HG03520 (cell line): ENCODE data around the gene FUBP1.
"Not testable (repeated sequence)": the region's sequence is repeated elsewhere in the genome, so short reads cannot be mapped to it uniquely, and the experiment has no call there.

Experiments used
- ATAC-seq: cut with Tn5 transposase; IDR thresholded peaks from one replicate; pipeline ENCODE4 v1.9.1; 2021; ENCODE audit warnings: mild to moderate bottlenecking, moderate library complexity; ENCODE audit not compliant: unreplicated experiment

The FUBP1 gene

GRCh38 chr1:77989744-77990143, 10.9 kb upstream of the FUBP1 start:
- no peak for ATAC-seq

GRCh38 chr1:77987919-77988318, 9.0 kb upstream of the FUBP1 start:
- no peak for ATAC-seq

DNA sequence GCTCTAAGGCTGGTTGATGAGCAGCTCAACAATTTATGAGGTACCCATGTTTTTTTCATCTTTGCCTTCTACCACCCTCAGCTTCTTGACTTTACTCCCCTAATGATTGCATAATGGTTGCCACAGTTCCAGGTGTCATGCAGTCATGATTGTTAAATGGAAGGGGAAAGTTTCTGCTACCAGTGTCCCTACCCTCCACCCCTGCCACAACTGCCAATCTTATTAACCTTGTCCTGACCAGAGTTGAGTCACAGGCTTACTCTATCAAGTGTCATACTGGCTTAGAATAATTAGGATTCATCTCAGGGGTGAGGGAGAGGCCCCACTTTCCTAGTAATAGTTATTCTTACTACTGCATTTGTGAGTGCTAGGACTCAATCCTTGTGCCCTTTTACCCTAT, 7.9 kb upstream of the FUBP1 start:
- no peak for ATAC-seq

GRCh38 chr1:77984629-77985028, 5.8 kb upstream of the FUBP1 start:
- ATAC-seq: no peak

GRCh38 chr1:77983997-77984355, 5.1 kb upstream of the FUBP1 start:
- ATAC-seq: no peak

DNA sequence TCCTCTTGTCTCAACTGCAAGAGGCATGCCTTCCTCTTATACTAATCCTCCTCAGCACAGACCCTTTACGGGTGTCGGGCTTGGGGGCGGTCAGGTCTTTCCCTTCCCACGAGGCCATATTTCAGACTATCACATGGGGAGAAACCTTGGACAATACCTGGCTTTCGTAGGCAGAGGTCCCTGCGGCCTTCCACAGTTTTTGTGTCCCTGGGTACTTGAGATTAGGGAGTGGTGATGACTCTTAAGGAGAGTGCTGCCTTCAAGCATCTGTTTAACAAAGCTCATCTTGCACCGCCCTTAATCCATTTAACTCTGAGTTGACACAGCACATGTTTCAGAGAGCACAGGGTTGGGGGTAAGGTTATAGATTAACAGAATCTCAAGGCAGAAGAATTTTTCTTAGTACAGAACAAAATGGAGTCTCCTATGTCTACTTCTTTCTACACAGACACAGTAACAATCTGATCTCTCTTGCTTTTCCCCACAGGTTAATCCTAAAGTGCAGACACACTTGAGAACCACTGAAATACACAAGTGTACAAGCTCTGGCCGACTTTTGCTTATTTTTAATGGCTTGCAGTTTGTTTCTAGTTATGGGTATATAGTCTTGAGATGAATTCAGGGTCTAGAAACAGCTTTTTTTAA, 4.6 kb upstream of the FUBP1 start:
- ATAC-seq: not testable (repeated sequence)

GRCh38 chr1:77978293-77978968, 441 bp downstream of the FUBP1 start:
- peak; percentile 63 for ATAC-seq

DNA sequence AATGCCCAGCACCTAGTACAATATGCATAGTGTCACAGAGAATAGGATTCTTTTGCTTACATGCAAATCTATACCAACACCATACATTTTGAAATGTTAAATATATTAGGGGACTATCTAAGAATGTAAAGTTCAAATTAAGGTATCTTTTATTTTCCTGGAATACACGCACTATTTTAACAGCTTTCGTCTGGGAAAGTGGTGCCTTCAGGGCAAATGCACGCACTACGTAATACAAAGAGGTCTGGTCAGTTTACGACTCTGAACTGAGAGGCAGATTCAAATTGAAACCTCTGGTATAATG, 931 bp downstream of the FUBP1 start:
- peak; percentile 0 for ATAC-seq

DNA sequence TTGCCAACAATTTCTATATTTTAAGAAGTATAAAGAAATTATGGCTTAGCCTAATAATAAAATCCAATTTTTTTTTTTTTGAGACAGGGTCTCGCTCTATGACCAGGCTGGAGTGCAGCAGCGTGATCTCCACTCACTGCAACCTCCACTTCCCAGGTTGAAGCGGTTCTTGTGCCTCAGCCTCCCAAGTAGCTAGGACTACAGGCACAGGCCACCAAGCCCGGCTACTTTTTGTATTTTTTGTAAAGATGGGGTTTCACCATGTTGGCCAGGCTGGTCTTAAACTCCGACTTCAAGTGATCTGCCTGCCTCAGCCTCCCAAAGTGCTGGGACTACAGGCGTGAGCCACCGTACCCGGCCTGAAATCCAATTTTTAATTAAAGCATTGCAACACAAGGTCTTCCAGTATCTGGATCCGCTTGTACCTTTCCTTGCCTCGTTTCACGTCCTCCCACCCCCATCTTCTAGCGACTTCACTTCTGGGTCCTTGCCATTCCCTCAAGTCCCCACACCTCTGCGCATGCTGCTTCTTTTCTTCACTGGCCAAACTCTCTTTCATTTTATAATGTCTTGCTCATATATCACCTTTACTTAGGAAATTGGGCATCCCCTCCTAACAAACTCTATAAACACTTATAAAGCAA, 2.3 kb downstream of the FUBP1 start:
- no peak for ATAC-seq

DNA sequence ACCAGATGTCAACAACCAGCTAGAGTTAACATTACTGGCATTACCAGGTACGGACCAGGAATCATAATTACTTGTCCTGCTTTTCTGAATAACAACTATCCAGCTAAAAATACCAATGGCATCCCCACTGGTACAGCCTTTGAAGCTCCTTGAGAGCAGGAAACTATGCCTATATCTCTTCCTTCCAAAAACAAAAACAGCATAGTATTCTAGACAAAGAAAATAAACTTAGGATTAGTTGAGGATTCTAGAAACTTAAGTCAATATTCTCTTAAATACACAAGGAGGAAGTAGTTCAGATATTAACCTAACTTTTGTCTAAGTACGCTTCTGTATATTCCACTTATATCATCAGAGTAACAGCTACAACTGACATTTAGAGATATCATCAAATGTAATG, 3.0 kb downstream of the FUBP1 start:
- ATAC-seq: no peak

DNA sequence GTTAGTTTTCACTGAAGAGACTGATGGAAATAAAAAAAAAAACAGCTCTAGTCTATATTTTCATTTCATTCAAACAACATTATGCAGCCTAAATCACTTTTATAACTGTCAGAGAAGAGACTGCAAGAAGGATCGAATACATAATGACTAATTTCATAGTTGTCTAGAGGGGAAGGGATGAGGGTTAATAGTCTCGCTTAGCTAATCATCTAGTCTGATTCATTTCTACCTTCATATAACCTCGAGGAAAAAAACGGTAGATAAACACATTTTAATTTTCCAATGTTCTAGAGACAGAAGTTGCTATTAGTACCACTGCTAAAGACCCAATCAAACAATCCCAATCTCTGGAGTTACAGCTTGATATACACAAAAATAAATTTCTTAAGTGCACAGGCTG, 3.5 kb downstream of the FUBP1 start:
- ATAC-seq: no peak

GRCh38 chr1:77972080-77972479, 6.8 kb downstream of the FUBP1 start:
- ATAC-seq: no peak

DNA sequence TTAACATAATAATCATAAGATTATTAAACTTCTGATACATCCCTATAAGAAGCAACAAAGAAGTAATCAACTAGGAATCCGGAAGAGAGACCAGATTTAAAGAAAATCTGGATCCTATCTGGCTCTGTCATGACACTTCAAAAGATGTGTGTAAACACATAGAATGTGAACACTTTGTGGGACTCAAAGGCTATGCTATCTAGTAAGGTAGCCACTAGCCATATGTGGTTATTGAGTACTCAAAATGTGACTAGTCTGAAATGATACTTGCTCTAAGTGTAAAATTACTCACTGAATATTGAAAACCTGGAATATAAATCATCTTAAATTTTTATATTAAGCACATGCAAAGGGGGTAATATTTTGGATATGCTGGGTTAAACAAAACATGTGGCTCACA, 8.7 kb downstream of the FUBP1 start:
- no peak for ATAC-seq

GRCh38 chr1:77966291-77966690, 12.6 kb downstream of the FUBP1 start:
- no peak for ATAC-seq

DNA sequence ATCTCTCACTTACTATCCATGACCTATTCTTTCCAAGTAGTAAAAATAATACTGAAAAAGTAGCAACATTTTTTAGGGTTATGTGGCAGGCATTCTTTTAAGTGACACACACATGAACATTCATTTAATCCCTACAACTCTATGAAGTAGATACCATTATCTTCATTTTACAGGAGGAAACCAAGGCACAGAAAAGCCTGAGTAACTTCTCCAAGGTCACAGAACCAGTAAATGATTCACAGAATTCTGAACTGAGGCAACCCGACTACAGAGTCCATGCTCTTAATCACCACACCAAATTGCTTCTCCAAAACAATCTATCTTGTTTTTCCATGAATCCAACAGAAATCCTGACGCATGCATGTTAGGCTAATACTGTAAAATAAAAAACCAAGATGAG, 17.5 kb downstream of the FUBP1 start:
- no peak for ATAC-seq

GRCh38 chr1:77958850-77959249, 20.0 kb downstream of the FUBP1 start:
- ATAC-seq: no peak

- no peak for ATAC-seq
These were observed 20.5 kb downstream of the FUBP1 start for GRCh38 chr1:77958391-77958790.

DNA sequence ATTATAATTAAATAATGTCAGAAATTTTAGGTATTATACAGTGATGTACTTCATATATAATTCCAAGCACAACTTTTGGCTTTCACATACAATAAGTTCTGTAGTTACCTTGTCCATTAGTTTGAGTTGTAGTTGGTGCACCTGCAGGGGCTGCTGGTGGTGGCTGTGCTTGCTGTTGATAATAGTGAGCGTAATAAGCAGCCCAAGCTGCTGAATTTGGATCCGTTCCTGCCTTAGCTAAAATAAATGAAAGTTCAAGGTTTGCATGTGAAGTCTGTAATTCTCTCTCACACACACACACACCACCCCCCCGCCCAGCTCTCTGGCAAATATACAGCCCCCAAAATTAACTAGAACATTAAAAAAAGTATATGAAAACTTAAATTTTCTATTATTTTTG, 22.4 kb downstream of the FUBP1 start:
- ATAC-seq: no peak

- ATAC-seq: no peak
These were observed 23.2 kb downstream of the FUBP1 start for GRCh38 chr1:77955709-77956108.

- ATAC-seq: no peak
These were observed 24.4 kb downstream of the FUBP1 start for GRCh38 chr1:77954521-77954920.

DNA sequence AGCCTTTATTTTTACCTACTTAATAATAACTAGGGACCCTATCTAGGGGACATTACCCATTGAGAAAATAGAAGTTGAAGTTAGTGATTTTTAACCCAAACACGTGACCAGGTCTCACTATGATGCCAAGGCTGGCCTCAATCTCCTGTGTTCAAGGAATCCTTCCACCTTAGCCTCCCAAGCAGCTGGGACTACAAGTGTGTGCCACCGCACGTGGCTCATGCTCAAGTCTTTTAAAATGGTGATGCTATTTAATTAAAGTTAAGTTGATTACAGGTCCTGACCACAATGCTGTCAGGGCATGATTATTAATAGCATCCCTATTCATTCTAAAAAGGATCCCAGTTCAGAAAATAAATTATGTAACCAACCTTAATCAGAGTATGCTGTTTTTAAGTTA, 25.0 kb downstream of the FUBP1 start:
- no peak for ATAC-seq

DNA sequence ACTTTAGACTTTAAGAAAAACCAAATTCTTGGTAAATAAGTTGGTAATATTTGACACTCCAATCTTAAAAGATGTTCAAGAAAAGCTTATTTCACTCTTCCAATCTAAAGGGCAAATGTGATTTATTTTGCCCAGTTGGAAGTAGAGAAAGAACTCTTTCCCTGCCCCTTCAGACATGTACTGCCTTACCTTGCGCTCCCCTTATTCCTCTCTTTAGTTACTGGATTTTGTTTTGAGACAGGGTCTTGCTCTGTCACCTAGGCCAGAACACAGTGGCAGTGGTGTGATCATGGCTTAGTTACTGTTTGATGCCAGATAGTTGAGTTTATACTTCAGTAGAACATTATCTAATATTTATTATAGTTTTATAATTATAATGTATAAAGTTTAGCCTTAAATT, 27.5 kb downstream of the FUBP1 start:
- no peak for ATAC-seq

DNA sequence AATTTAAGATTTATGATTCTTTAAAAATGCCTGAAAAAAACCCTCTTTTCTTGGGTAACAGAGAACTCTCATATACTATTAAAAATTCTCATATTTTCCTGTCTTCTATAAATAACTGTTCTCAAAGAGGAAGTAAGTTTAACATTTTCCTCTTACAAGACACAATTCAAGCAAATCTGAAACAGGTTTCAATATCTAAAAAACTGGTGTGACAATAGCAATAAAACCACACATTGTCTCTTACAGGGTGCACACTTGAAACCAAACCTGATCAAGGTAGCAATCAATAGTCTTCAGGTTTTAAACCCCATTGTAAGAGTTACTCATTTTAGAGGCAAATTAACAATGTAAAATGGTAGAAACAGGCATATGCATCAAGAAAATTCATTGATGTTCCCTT, 28.0 kb downstream of the FUBP1 start:
- ATAC-seq: peak; percentile 64
